GM12892 (cell line): ENCODE data around the gene VAMP2.

Source experiments
- POLR2A ChIP-seq: IDR thresholded peaks from 2 replicates; pipeline ENCODE4 v1.6.1; 2011; ENCODE audit warnings: low read depth, low read length, control low read depth
- POLR2AphosphoS5 ChIP-seq: IDR thresholded peaks from 2 replicates; pipeline ENCODE4 v1.6.1; 2011; ENCODE audit warnings: low read depth, low read length, control low read depth

GRCh38 chr17:8186446-8186786 is 23.7 kb upstream of the VAMP2 start:
- TF ChIP-seq POLR2A (no peak; the same call in 1 of the 2 replicates), POLR2AphosphoS5 (no peak)
